Rectal smooth muscle tissue (tissue), 1 donor: ENCODE results near the gene TDRD15.
"Not testable (repeated sequence)": the region's sequence is repeated elsewhere in the genome, so short reads cannot be mapped to it uniquely, and the experiment has no call there.

Source experiments
- H3K27ac ChIP-seq: one replicate; pipeline ENCODE4 v1.7.0; 2013; ENCODE audit warnings: low read depth, low read length, inconsistent platforms
- H3K27me3 ChIP-seq: one replicate; pipeline ENCODE4 v1.7.0; 2013; ENCODE audit warnings: low read length; ENCODE audit not compliant: control insufficient read depth, insufficient read depth
- H3K36me3 ChIP-seq: one replicate; pipeline ENCODE4 v1.7.0; 2013; ENCODE audit warnings: low read length; ENCODE audit not compliant: control insufficient read depth, insufficient read depth
- H3K4me1 ChIP-seq: one replicate; pipeline ENCODE4 v1.7.0; 2013; ENCODE audit warnings: low read length; ENCODE audit not compliant: control insufficient read depth, insufficient read depth
- H3K4me3 ChIP-seq: one replicate; pipeline ENCODE4 v1.7.0; 2013; ENCODE audit warnings: low read length
- H3K9ac ChIP-seq: one replicate; pipeline ENCODE4 v1.7.0; 2013; ENCODE audit warnings: low read length

Gene TDRD15

DNA sequence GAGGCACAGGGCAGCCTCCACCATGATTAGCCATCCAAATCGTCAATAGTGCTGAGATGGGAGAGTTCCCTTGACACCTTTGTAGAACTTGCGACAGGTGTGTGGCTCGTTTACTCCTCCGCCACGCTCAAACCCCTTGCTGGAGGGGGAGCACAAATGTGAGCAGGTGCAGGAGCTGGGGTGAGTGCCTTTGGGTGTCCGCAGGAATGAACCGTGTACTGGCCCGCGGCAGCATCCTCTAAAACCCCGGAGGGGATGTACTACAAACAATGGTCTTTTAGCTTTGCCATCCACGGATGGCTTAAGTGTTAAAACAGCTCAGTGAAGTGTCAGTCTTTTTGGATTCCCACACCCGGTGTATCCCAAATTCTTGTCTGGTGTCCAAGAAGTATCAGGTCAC lies 21.4 kb upstream of the TDRD15 start:
- Histone ChIP-seq H3K27me3 (no peaks in the 10 kb centered on the region), H3K36me3 (no peaks in the 10 kb centered on the region), H3K4me3 (no peak overlapping the region), H3K4me1 (no peaks in the 10 kb centered on the region), H3K9ac (no peak overlapping the region), H3K27ac (no peak overlapping the region)

DNA sequence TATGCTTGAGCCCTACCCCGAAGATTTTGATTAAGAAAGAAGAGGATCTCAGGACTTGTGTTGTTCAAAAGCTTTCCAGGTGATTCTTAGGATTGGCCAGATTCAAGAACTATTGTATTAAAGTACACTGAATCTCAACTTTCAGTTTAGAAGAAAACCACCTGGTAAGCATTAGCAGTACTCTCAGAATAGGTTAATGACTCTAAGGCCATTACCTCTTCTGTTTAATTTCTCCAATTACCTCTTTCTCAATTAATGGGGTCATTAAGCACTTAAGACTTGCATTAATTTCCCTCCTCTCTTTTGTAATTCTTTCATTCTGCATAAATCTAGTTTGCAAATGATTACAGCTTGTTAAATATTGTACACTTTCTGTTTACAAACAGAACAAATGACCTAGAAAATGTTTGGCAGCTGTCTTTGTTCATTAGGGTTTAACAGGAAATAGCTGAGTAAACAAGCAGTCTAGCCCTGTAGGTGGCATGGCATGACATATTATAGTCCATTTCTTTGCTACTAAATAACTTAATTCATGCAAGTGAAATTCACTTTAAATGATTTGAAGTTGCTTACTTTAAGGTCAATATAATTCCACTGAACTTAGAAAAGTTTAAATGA lies 20.4 kb upstream of the TDRD15 start:
- H3K27ac ChIP-seq: no peak overlapping the region
- H3K9ac ChIP-seq: no peak overlapping the region
- H3K36me3 ChIP-seq: no peaks in the 10 kb centered on the region
- no peaks in the 10 kb centered on the region for H3K27me3 ChIP-seq
- no peaks in the 10 kb centered on the region for H3K4me1 ChIP-seq
- no peak overlapping the region for H3K4me3 ChIP-seq

DNA sequence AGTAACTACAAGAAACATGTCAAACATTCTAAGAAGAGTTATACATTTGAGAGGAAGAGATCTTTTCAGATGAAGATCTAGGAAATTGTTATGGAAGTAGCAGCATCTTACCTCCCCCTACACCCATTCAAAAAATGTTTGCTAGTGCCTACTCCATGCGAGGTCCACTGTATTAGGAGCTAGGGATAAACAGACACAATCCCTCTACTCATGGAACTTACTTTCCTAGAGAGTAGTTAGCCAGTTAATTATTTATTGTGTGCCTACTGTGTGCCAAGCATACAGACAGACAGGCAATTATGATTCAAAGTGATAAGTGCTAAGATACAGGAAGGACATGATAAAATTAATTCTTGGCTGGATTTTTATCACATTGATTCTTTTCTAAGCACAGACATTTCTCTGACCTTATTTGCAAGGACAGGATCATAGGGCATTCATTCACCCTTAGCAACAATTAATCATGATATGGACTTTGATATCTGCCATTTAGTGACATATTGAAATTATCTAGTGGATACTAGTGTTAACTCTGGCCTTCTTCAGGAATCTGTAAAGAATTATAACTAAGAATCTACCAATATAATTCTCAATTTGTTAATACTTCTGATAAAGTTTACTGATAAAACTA lies 19.6 kb upstream of the TDRD15 start:
- no peak overlapping the region for H3K4me3 ChIP-seq
- H3K27ac ChIP-seq: no peak overlapping the region
- no peaks in the 10 kb centered on the region for H3K27me3 ChIP-seq
- no peak overlapping the region for H3K9ac ChIP-seq
- no peaks in the 10 kb centered on the region for H3K36me3 ChIP-seq
- no peaks in the 10 kb centered on the region for H3K4me1 ChIP-seq

DNA sequence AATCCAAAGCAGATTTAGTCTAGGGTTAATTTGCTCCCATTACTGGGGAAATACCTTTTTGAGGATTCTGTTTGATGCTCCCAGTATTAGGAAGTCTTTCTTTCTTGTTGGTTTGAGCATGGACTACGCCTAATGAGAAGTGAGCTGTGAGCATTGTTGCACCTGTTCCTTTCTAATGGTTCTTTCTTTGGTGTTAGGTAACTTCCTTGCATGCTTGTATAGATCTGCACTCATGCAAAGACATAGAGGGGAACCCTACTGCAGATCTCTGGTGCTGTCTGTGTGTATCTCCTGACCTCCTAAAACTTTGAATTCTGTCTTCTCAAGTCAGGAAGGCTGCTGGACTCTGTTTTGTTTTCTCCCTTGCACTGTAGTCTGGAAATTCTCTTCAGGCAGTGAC lies 12.8 kb upstream of the TDRD15 start:
- Histone ChIP-seq H3K27ac (no peak overlapping the region), H3K4me1 (no peaks in the 10 kb centered on the region), H3K4me3 (no peak overlapping the region), H3K36me3 (no peaks in the 10 kb centered on the region), H3K9ac (no peak overlapping the region), H3K27me3 (no peaks in the 10 kb centered on the region)

DNA sequence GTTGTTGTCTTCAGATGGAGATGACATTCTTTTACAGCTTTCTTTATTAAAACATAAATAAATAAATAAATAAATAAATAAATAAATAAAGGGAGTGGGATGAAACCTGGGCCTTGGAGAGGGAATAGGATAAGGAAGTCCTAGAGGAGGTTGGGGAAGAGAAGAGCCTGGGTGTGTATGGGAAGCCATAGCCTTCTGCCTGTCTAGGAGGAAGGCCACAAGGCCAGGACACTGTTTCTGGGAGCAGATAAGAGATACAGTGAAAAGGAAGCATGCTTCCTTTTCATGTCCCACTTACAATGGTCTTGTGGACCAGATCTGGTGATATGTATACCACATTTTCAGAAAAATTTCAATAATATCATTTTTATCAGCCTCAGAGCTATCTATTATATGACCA lies 6.1 kb upstream of the TDRD15 start:
- no peak overlapping the region for H3K4me3 ChIP-seq
- H3K27me3 ChIP-seq: no peaks in the 10 kb centered on the region
- H3K9ac ChIP-seq: no peak overlapping the region
- H3K4me1 ChIP-seq: no peaks in the 10 kb centered on the region
- no peak overlapping the region for H3K27ac ChIP-seq
- no peaks in the 10 kb centered on the region for H3K36me3 ChIP-seq

DNA sequence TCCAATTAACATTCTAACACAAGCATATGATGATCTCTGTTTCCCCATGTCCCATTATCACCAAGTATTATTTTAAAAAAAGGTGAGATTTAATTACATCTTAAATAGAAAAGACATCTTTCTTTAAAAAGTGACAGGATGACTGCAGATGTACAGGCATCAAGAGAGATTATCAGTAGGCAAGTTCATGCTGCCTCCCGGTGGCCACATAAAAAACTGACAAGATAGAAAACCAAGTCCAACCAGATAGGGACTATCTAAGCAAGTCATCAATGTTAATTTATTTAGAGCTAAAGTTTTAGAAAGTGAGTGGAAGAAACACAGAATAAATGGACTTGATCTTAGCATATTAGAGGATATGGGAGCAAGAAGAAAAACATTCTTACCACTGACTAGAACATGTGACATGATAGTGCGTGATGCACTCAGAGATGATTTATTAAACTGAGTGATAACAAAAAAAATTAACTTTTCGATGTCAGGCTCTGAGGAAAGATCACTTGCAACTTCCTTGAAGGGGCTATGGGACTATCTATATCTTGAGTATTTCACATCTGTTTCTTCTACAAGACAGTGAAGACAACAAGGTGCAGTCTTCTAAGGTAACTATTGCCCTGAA lies 5.4 kb upstream of the TDRD15 start:
- no peaks in the 10 kb centered on the region for H3K27me3 ChIP-seq
- no peak overlapping the region for H3K9ac ChIP-seq
- no peak overlapping the region for H3K27ac ChIP-seq
- no peaks in the 10 kb centered on the region for H3K36me3 ChIP-seq
- H3K4me1 ChIP-seq: no peaks in the 10 kb centered on the region
- no peak overlapping the region for H3K4me3 ChIP-seq

DNA sequence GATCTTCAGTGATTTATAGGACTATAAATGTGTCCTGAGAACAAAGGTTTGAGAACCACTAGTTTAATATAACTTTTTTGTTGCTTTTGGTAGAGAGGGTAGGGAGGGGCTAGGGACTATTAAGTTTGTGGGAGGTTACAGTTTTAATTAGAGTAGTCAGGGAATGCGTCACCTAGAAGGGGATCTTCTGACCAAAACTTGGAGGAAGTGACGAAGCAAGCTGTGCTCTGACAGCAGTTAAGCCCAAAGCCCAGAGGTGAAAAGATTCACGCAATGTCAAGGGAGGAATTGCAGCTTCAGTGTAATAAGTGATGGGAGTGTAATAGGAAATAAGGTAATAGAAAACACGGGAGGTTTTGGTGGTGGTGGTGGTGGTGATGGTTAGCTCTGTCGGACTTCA lies 8.1 kb downstream of the TDRD15 start:
- Histone ChIP-seq H3K36me3 (no peaks in the 10 kb centered on the region), H3K4me3 (no peak overlapping the region), H3K4me1 (no peaks in the 10 kb centered on the region), H3K27me3 (no peaks in the 10 kb centered on the region), H3K27ac (no peak overlapping the region), H3K9ac (no peak overlapping the region)

DNA sequence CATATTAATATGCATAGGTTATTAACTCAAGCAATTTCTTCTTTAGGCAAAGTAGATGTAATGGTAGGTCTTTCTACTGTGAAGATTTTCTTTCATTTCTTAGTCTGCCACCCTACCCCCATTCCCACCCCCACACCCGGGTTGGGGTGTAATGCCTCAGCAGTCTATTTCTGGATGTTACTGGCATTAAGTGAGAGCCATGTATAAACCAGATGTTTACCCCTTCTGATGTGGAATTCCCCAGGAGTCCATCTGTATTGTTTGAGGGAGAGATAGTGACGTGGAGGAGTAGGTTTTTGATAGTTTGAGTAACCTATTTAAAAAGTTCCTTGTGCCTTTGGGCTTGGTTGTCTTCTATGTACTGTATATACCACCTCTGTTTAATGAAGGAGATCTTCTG lies 11.8 kb downstream of the TDRD15 start:
- no peaks in the 10 kb centered on the region for H3K27me3 ChIP-seq
- no peaks in the 10 kb centered on the region for H3K4me1 ChIP-seq
- H3K36me3 ChIP-seq: no peaks in the 10 kb centered on the region
- no peak overlapping the region for H3K9ac ChIP-seq
- no peak overlapping the region for H3K4me3 ChIP-seq
- no peak overlapping the region for H3K27ac ChIP-seq

DNA sequence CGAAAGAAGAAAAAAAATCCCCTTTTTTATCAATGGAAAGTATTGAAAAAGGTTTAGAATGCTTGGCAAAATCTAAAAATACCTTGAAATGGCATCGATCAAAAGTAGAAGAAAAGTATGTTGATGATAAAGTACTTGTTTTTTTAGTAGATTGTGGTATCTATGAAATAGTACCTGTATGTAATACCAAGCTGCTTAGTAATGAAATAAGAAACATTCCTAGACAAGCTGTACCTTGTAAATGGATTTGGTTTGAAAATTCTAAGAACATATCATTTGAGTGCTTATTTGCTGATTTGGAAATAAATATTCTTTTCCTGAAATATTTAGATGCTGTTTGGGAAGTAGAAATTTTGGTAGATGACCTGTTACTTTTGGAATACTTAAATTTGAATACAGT lies 18.4 kb downstream of the TDRD15 start:
- no peaks in the 10 kb centered on the region for H3K27me3 ChIP-seq
- H3K27ac ChIP-seq: no peak overlapping the region
- no peak overlapping the region for H3K4me3 ChIP-seq
- no peaks in the 10 kb centered on the region for H3K4me1 ChIP-seq
- no peaks in the 10 kb centered on the region for H3K36me3 ChIP-seq
- H3K9ac ChIP-seq: no peak overlapping the region

DNA sequence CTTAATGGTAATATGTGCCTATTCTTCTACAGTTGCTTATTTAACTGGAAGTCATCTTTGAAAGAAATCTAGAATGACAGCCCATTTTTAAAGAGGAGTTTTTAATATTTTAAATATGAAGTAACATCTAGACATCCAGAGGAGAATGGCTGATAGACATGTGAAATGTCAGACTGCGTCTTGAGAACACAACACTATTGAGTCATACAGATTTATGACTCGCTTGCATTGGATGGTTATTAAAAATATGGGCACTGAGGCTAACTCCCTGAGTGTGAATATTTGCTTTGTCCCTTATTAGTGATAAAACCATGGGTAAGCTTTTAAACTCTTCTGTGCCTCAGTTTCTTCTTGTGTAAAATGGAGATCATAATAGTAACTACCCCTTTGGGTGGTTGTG lies 22.9 kb downstream of the TDRD15 start:
- Histone ChIP-seq H3K36me3 (no peaks in the 10 kb centered on the region), H3K9ac (no peak overlapping the region), H3K4me1 (no peaks in the 10 kb centered on the region), H3K27ac (no peak overlapping the region), H3K4me3 (no peak overlapping the region), H3K27me3 (no peaks in the 10 kb centered on the region)

DNA sequence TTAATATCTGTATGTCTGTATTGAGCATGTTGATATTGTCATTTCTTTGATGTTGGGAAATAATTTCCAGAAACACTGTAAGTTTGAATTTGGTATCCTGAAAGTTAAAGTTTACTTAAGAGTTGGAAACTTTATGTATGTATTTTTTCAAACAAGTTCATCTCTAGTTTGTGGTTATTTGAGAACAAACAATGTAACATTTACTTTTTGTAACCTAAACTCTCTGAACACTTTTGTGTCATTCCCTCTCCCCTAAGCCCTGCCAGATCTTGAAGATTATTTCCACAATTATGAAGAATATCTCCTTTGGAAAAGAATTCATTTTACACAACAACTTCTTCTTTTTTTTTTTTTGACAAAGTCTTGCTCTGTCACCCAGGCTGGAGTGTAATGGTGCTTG lies 24.9 kb downstream of the TDRD15 start:
- H3K27me3 ChIP-seq: no peaks in the 10 kb centered on the region

DNA sequence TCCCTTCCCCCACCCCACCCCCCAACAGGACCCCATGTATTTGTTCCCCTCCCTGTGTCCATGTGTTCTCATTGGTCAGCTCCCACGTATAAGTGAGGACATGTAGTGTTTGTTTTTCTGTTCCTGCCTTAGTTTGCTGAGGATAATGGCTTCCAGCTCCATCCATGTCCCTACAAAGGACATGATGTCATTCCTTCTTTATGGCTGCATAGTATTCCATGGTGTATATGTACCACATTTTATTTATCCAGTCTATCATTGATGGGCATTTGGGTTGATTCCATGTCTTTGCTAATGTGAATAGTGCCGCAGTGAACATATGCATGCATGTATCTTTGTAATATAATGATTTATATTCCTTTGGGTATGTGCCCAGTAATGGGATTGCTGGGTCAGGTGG lies 27.5 kb downstream of the TDRD15 start:
- not testable (repeated sequence) for H3K36me3 ChIP-seq, H3K27me3 ChIP-seq, H3K27ac ChIP-seq, H3K4me1 ChIP-seq, H3K9ac ChIP-seq, H3K4me3 ChIP-seq

More for the DNA sequence above, 24.9 kb downstream of the TDRD15 start:
- no peaks in the 10 kb centered on the region for H3K36me3 ChIP-seq
- no peak overlapping the region for H3K9ac ChIP-seq
- no peak overlapping the region for H3K27ac ChIP-seq
- H3K4me1 ChIP-seq: no peaks in the 10 kb centered on the region
- H3K4me3 ChIP-seq: no peak overlapping the region
